Choroid plexus epithelial cell (primary cell): ENCODE data around the gene OVCH2.

Experiments
- DNase-seq: peaks from one replicate; pipeline ENCODE4 v3.0.0-alpha.2; 2010; ENCODE audit warnings: low read depth
- H3K4me3 ChIP-seq: 2 replicates; pipeline ENCODE4 v1.5.1; 2011; ENCODE audit warnings: low read depth, mild to moderate bottlenecking, control low read depth, low read length, moderate library complexity
- CTCF ChIP-seq: conservative IDR thresholded peaks from 2 replicates; pipeline ENCODE4 v1.5.1; 2011; ENCODE audit warnings: low read depth, mild to moderate bottlenecking, control low read depth, inconsistent platforms, low read length, moderate library complexity

Gene OVCH2

GRCh38 chr11:7654195-7654705 lies 52.0 kb downstream of the OVCH2 start:
- no peak for TF ChIP-seq CTCF
- no peak overlapping the region for H3K4me3 ChIP-seq
- DNase-seq: no peak

- DNase-seq: no peak
- H3K4me3 ChIP-seq: no peak overlapping the region
Observed at GRCh38 chr11:7651700-7652099, 54.6 kb downstream of the OVCH2 start.

GRCh38 chr11:7651140-7651551 lies 55.1 kb downstream of the OVCH2 start:
- TF ChIP-seq CTCF: no peak
- DNase-seq: no peak
- H3K4me3 ChIP-seq: no peak overlapping the region

More at GRCh38 chr11:7651700-7652099, 54.6 kb downstream of the OVCH2 start:
- TF ChIP-seq CTCF: no peak

GRCh38 chr11:7648264-7648663 lies 58.0 kb downstream of the OVCH2 start:
- no peak for DNase-seq
- no peak for TF ChIP-seq CTCF
- H3K4me3 ChIP-seq: no peak overlapping the region

GRCh38 chr11:7646866-7647265 lies 59.4 kb downstream of the OVCH2 start:
- DNase-seq: no peak
- no peak overlapping the region for H3K4me3 ChIP-seq
- TF ChIP-seq CTCF: no peak

- DNase-seq: no peak
- TF ChIP-seq CTCF: no peak
- H3K4me3 ChIP-seq: no peak overlapping the region
Observed at GRCh38 chr11:7645206-7645605, 61.1 kb downstream of the OVCH2 start.

- DNase-seq: no peak
- H3K4me3 ChIP-seq: no peak overlapping the region
- no peak for TF ChIP-seq CTCF
Observed at GRCh38 chr11:7643314-7643713, 63.0 kb downstream of the OVCH2 start.
